OCI-LY7 (cell line): ENCODE data around the gene CNTNAP5. TPM values are rescaled to one million over a fixed set of nuclear protein-coding genes. Genes with fewer than 3 reads are reported as not detected.

ENCODE experiments used
- BruUV-seq: library from RNA; stranded (reverse); fragments of 400-500 nt; replicated peaks from 2 replicates; lab custom pipeline; 2021; lab: Mats Ljungman, UMichigan
- CTCF ChIA-PET: fragments of 300-600 bp; sonication (Branson Sonifier 250); formaldehyde crosslinking; loops from one replicate; lab custom pipeline; 2022; ENCODE audit warnings: antibody characterized with exemption; ENCODE audit not compliant: unreplicated experiment; lab: Charles Lee
- POLR2A ChIA-PET: fragments of 300-600 bp; sonication (Branson Sonifier 250); formaldehyde crosslinking; loops from one replicate; lab custom pipeline; 2022; ENCODE audit warnings: antibody characterized with exemption; lab: Charles Lee
- DNase-seq: peaks from one replicate; pipeline ENCODE4 v3.0.0-alpha.2; 2015; ENCODE audit warnings: low spot score
- H2AFZ ChIP-seq: fragments of 200-600 bp; sonication (generic), shearing (Covaris generic); 2 replicates; pipeline ENCODE4 v1.6.1; 2014; ENCODE audit warnings: mild to moderate bottlenecking, antibody characterized with exemption, low read length, moderate library complexity
- H3K27ac ChIP-seq: fragments of 200-600 bp; sonication (generic); 2 replicates; pipeline ENCODE4 v1.5.1; 2014; ENCODE audit warnings: mixed run types, low read depth, mild to moderate bottlenecking, moderate library complexity, low read length, inconsistent platforms; ENCODE audit not compliant: poor library complexity, severe bottlenecking
- H3K36me3 ChIP-seq: fragments of 200-600 bp; sonication (generic); 2 replicates; pipeline ENCODE4 v1.6.1; 2014; ENCODE audit warnings: mild to moderate bottlenecking, antibody characterized with exemption, low read length, moderate library complexity, mixed read lengths; ENCODE audit not compliant: insufficient read depth
- H3K4me1 ChIP-seq: fragments of 200-600 bp; sonication (generic); 2 replicates; pipeline ENCODE4 v1.5.1; 2014; ENCODE audit warnings: mild to moderate bottlenecking, low read length; ENCODE audit not compliant: insufficient read depth, poor library complexity, severe bottlenecking
- H3K4me2 ChIP-seq: fragments of 200-600 bp; sonication (generic); 2 replicates; pipeline ENCODE4 v1.6.1; 2014; ENCODE audit warnings: mild to moderate bottlenecking, low read length
- H3K4me3 ChIP-seq: fragments of 200-600 bp; sonication (generic); 2 replicates; pipeline ENCODE4 v1.5.1; 2014; ENCODE audit warnings: mild to moderate bottlenecking, low read depth, low read length; ENCODE audit not compliant: poor library complexity, severe bottlenecking
- H3K79me2 ChIP-seq: fragments of 200-600 bp; sonication (generic); 2 replicates; pipeline ENCODE4 v1.6.1; 2016; ENCODE audit warnings: low read depth, mild to moderate bottlenecking, low read length, moderate library complexity, mixed read lengths; ENCODE audit not compliant: insufficient read depth
- H3K9me2 ChIP-seq: fragments of 200-600 bp; sonication (generic); 2 replicates; pipeline ENCODE4 v1.6.1; 2016; ENCODE audit warnings: mild to moderate bottlenecking, low read length, mixed read lengths; ENCODE audit not compliant: insufficient read depth
- H3K9me3 ChIP-seq: fragments of 200-600 bp; sonication (generic); 2 replicates; pipeline ENCODE4 v1.6.1; 2014; ENCODE audit warnings: mild to moderate bottlenecking, mixed run types, low read length, mixed read lengths
- H4K20me1 ChIP-seq: fragments of 200-600 bp; sonication (generic); 2 replicates; pipeline ENCODE4 v1.6.1; 2014; ENCODE audit warnings: mild to moderate bottlenecking, antibody characterized with exemption, low read length, moderate library complexity, mixed read lengths; ENCODE audit not compliant: insufficient read depth
- CTCF ChIP-seq: fragments of 200-600 bp; sonication (generic); conservative IDR thresholded peaks from 2 replicates; pipeline ENCODE4 v1.5.1; 2014; ENCODE audit warnings: mild to moderate bottlenecking, antibody characterized with exemption, low read length, moderate library complexity, mixed read lengths
- EZH2phosphoT487 ChIP-seq: fragments of 200-600 bp; sonication (generic); IDR thresholded peaks from 2 replicates; pipeline ENCODE4 v1.6.1; 2018; ENCODE audit warnings: low read depth, borderline replicate concordance, mild to moderate bottlenecking, mixed run types, antibody characterized with exemption, low read length, moderate library complexity, mixed read lengths
- intact Hi-C: fragments of 100-400 bp; cut with micrococcal nuclease; formaldehyde crosslinking; loops from one replicate; pipeline ENCODE4 v1.10.0; 2022; ENCODE audit not compliant: unreplicated experiment
- total RNA-seq, 2 experiments: library from RNA; depleted of rRNA in 1 of 2; stranded (reverse); fragments of >200 nt in 1 of 2; shearing (Covaris generic) in 1 of 2; gene quantifications; 2 replicates each; pipeline ENCODE4 v1.2.3, GENCODE V29; 2014 to 2022

Gene CNTNAP5
- total RNA-seq, 2 experiments from 2014 or later = not detected

GRCh38 chr2:124045894-124046293 lies 20.8 kb downstream of the CNTNAP5 start:
- Histone ChIP-seq H2AFZ (no peak overlapping the region), H3K4me3 (no peak overlapping the region), H3K9me2 (no peaks in the 10 kb centered on the region), H3K4me1 (no peaks in the 10 kb centered on the region), H3K4me2 (no peak overlapping the region), H3K79me2 (no peaks in the 10 kb centered on the region), H3K27ac (no peak overlapping the region), H4K20me1 (no peaks in the 10 kb centered on the region), H3K9me3 (no peaks in the 10 kb centered on the region), H3K36me3 (no peaks in the 10 kb centered on the region)
- TF ChIP-seq CTCF = no peak
- no peak for TF ChIP-seq EZH2phosphoT487
- CTCF ChIA-PET = no interaction called here
- intact Hi-C loops = no loop called here
- BruUV-seq = no TSS peak
- DNase-seq = no peak
- POLR2A ChIA-PET = interaction anchor here (0.7 kb wide), 1 partner anchor 32 kb away, joined by 3 read pairs; no protein-coding TSS in a partner anchor

GRCh38 chr2:124046332-124046731 lies 21.2 kb downstream of the CNTNAP5 start:
- H3K4me3 ChIP-seq = no peak overlapping the region
- no peaks in the 10 kb centered on the region for H3K9me3 ChIP-seq

More at GRCh38 chr2:124046332-124046731, 21.2 kb downstream of the CNTNAP5 start:
- no peaks in the 10 kb centered on the region for H3K4me1 ChIP-seq
- H3K36me3 ChIP-seq = no peaks in the 10 kb centered on the region
- no peaks in the 10 kb centered on the region for H4K20me1 ChIP-seq
- TF ChIP-seq CTCF (no peak), EZH2phosphoT487 (no peak)
- intact Hi-C loops = no loop called here
- no peak overlapping the region for H3K27ac ChIP-seq
- no peak overlapping the region for H3K4me2 ChIP-seq
- no peaks in the 10 kb centered on the region for H3K79me2 ChIP-seq
- ChIA-PET POLR2A (interaction anchor here (0.7 kb wide), 1 partner anchor 32 kb away, joined by 3 read pairs; no protein-coding TSS in a partner anchor), CTCF (no interaction called here)
- no peak overlapping the region for H2AFZ ChIP-seq
- DNase-seq = no peak
- no TSS peak for BruUV-seq
- no peaks in the 10 kb centered on the region for H3K9me2 ChIP-seq
